B cell (primary cell): Measurements from ENCODE around the gene AAR2. TPM values are rescaled to one million over a fixed set of nuclear protein-coding genes. Genes with fewer than 3 reads are reported as not detected.

Experiments
- ATAC-seq: fragments of 200-7000 bp; cut with Tn5 transposase; one replicate; pipeline ENCODE4 v1.10.0; 2021; ENCODE audit warnings: low read depth, mild to moderate bottlenecking, moderate number of reproducible peaks, moderate library complexity
- CTCF ChIA-PET: fragments of 350-600 bp; sonication (Branson Sonifier 250); formaldehyde crosslinking; loops from one replicate; lab custom pipeline; 2021; ENCODE audit warnings: antibody characterized with exemption, inconsistent platforms; lab: Charles Lee
- POLR2A ChIA-PET: fragments of 350-600 bp; sonication (Branson Sonifier 250); formaldehyde crosslinking; loops from one replicate; lab custom pipeline; 2021; ENCODE audit warnings: antibody characterized with exemption; lab: Charles Lee
- DNase-seq: peaks from one replicate; pipeline ENCODE4 v3.0.0; 2013
- H2AFZ ChIP-seq: 2 replicates; pipeline ENCODE4 v1.6.1; 2012; ENCODE audit warnings: mild to moderate bottlenecking, low read depth, low read length; ENCODE audit not compliant: insufficient read depth, poor library complexity, severe bottlenecking
- H3K27ac ChIP-seq, 2 donors: 1 replicate in 1 of 2; 2 replicates in 1 of 2; pipeline ENCODE4 v1.5.1; 2012 to 2013; ENCODE audit warnings: low read length in 2 of 2, mild to moderate bottlenecking in 2 of 2, moderate library complexity in 1 of 2
- H3K27me3 ChIP-seq, 4 experiments: fragments of 200-600 bp in 1 of 4; sonication (generic) in 1 of 4; replicated peaks in 1 of 4; 1 replicate in 2 of 4; 2 replicates in 2 of 4; pipeline versions ENCODE4 v1.6.1 to v1.7.0; 2013 to 2016; ENCODE audit warnings: low read length in 3 of 4, mild to moderate bottlenecking in 2 of 4, mixed read lengths in 1 of 4, moderate library complexity in 1 of 4; ENCODE audit not compliant: insufficient read depth in 4 of 4, control insufficient read depth in 3 of 4; ENCODE audit errors: control extremely low read depth in 1 of 4
- H3K36me3 ChIP-seq, 2 experiments: replicated peaks in 1 of 2; 1 replicate in 1 of 2; 2 replicates in 1 of 2; pipeline versions ENCODE4 v1.6.1 to v1.7.1; 2013; ENCODE audit warnings: low read length in 1 of 2; ENCODE audit not compliant: insufficient read depth in 2 of 2, control insufficient read depth in 1 of 2; ENCODE audit errors: control extremely low read depth in 1 of 2, extremely low read depth in 1 of 2
- H3K4me1 ChIP-seq, 2 donors: fragments of 200-600 bp in 1 of 2; sonication (generic) in 1 of 2; 1 replicate in 1 of 2; 2 replicates in 1 of 2; pipeline versions ENCODE4 v1.5.1 to v1.6.1; 2013 to 2017; ENCODE audit warnings: low read length in 2 of 2; ENCODE audit not compliant: control insufficient read depth in 2 of 2, insufficient read depth in 2 of 2
- H3K4me2 ChIP-seq: replicated peaks from 2 replicates; pipeline ENCODE3; 2012; ENCODE audit warnings: mild to moderate bottlenecking, low read depth, low read length; ENCODE audit not compliant: poor library complexity, severe bottlenecking
- H3K4me3 ChIP-seq, 5 experiments: fragments of 200-600 bp in 1 of 5; sonication (generic) in 1 of 5; 1 replicate in 3 of 5; 2 replicates in 2 of 5; pipeline versions ENCODE4 v1.5.1 to v1.7.0; 2011 to 2016; ENCODE audit warnings: low read length in 4 of 5, mild to moderate bottlenecking in 4 of 5, low read depth in 2 of 5, control low read depth in 1 of 5, moderate library complexity in 1 of 5; ENCODE audit not compliant: insufficient read depth in 1 of 5; ENCODE audit errors: control extremely low read depth in 1 of 5, extremely low read depth in 1 of 5
- H3K79me2 ChIP-seq: fragments of 200-600 bp; sonication (generic); one replicate; pipeline ENCODE4 v1.6.0; 2016; ENCODE audit warnings: low read length; ENCODE audit not compliant: control insufficient read depth, insufficient read depth
- H3K9ac ChIP-seq: fragments of 200-600 bp; sonication (generic); 2 replicates; pipeline ENCODE4 v1.6.1; 2017; ENCODE audit warnings: mild to moderate bottlenecking, low read length, moderate library complexity
- H3K9me3 ChIP-seq, 3 donors: one replicate each; pipeline versions ENCODE4 v1.6.1 to v1.7.1; 2013; ENCODE audit warnings: low read length in 2 of 3; ENCODE audit not compliant: control insufficient read depth in 2 of 3, insufficient read depth in 1 of 3; ENCODE audit errors: control extremely low read depth in 1 of 3
- H4K20me1 ChIP-seq: 2 replicates; pipeline ENCODE4 v1.6.0; 2012; ENCODE audit warnings: mild to moderate bottlenecking, low read length; ENCODE audit not compliant: insufficient read depth, control insufficient read depth, poor library complexity, severe bottlenecking
- H3K27ac Mint-ChIP-seq: one replicate; pipeline ENCODE4 v1.8.0; 2021; ENCODE audit warnings: mixed read lengths
- H3K27me3 Mint-ChIP-seq: one replicate; pipeline ENCODE4 v1.8.0; 2021; ENCODE audit warnings: mixed read lengths
- H3K4me1 Mint-ChIP-seq: one replicate; pipeline ENCODE4 v1.8.0; 2021; ENCODE audit warnings: mixed read lengths
- H3K4me3 Mint-ChIP-seq: one replicate; pipeline ENCODE4 v1.8.0; 2021; ENCODE audit warnings: mixed read lengths
- H3K9me3 Mint-ChIP-seq: one replicate; pipeline ENCODE4 v1.8.0; 2022; ENCODE audit warnings: mixed read lengths; ENCODE audit not compliant: insufficient read depth
- EZH2 ChIP-seq: IDR thresholded peaks from 2 replicates; pipeline ENCODE4 v1.6.1; 2012; ENCODE audit warnings: borderline replicate concordance, low read depth, mild to moderate bottlenecking, moderate library complexity, low read length; ENCODE audit not compliant: insufficient read depth, poor library complexity, severe bottlenecking
- WGBS: methylation state at CpG from one replicate; pipeline ENCODE4 v1.1.5; 2013; ENCODE audit warnings: missing lambda C conversion rate; ENCODE audit not compliant: insufficient coverage; 5-methylcytosine and 5-hydroxymethylcytosine counted together
- intact Hi-C: fragments of 100-400 bp; cut with micrococcal nuclease; formaldehyde crosslinking; loops from one replicate; pipeline ENCODE4 v1.10.0; 2022
- polyA plus RNA-seq: library from polyadenylated mRNA; depleted of rRNA; stranded (reverse); fragments of >200 nt; gene quantifications from 2 replicates; pipeline ENCODE4 v1.2.3, GENCODE V29; 2012
- total RNA-seq, 2 donors: library from RNA; stranded (reverse); fragments of 120-200 nt in 1 of 2; gene quantifications; 1 replicate in 1 of 2; 2 replicates in 1 of 2; pipeline versions ENCODE4 v1.2.3 to v1.2.4, GENCODE V29; 2013 to 2022
- TF ChIP-seq, protein P1 (sequence below): fragments of 200-600 bp; IDR thresholded peaks from one replicate; pipeline ENCODE4 v1.8.0; 2022; ENCODE audit warnings: antibody characterized with exemption, mild to moderate bottlenecking

AAR2 gene
- total and polyA plus RNA-seq, 2 donors (not counting 1 experiment from before 2014, with no cell fraction given) = 10.3 to 21.3 TPM

DNA sequence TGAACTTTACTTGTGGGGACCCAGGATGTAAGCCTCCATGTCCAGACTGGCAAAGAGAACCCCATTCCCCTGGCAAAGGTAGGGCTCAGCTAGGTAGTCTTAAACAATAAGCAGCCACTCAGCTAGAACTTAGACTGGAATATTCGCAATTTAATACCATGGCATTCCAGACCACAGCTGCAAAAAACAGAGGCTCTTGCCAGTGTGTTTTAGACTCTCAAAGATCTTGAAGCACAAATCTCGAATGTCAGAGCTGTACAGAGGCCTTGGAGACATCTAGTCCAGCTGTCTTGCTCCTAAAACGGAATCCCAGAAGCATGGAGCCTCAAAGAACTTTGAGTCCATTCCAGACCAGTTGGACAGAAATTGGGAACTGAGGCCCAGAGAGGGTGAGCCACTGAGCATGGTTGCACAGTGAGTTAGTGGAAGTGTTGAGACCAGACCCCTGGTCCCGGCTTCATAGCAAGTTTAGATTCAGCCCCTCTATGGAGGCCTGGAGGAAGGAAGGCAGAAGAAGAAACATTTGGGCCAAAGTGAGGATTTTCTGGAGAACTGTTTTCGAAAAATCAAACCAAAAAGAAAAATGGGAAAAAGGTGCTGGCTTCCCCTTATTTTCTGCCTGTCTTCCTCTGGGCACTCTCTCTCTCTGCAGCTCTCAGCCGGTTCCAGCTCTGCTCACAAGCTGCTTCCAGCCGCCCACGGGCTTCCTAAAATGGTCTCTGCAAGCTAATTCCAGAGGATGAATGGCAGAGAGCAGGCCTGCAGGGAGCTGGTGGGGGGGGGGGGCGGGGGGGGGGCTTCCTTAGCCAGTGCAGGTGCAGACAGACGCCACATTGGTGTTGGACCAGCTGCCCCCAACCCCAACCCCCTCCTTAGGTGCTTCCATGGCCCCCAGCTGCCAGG lies 32.4 kb downstream of the AAR2 start:
- H3K27ac Mint-ChIP-seq = no peak overlapping the region
- WGBS = 90% methylated on average over 4 of the region's 10 CpGs
- CTCF ChIA-PET = interaction anchor here (1.4 kb wide), 1 partner anchor 65 kb away, joined by 4 read pairs; no protein-coding TSS in a partner anchor

DNA sequence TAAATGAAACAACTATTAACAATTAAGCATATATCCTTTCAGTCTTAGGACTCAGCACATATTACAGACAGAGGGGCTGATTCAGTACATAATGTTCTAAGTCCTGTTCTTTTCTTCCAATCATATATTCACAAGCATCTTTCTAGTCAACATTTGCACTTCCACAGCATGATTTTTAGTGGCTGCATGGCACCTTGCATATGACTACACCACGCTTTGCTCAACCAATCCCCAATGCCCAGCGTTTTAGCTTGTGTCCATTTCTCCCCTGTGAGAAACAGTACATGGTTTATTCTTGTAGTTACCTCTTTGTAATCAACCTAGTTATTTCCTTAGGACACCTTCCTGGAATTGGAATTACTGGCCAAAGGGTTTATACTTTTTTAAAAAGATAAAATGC lies 33.2 kb downstream of the AAR2 start:
- Histone ChIP-seq H4K20me1 (no peaks in the 10 kb centered on the region), H3K9me3 (peaks cover 0 to 3% (median 0%) of the 10 kb centered on the region in 3 donors), H3K27me3 (peaks cover 0 to 8% (median 0%) of the 10 kb centered on the region in 4 experiments), H3K4me1 (no peaks in the 10 kb centered on the region), H3K27ac (no peak overlapping the region), H3K79me2 (no peaks in the 10 kb centered on the region), H3K4me2 (no peak overlapping the region), H2AFZ (no peak overlapping the region), H3K9ac (no peak overlapping the region), H3K36me3 (no peaks in the 10 kb centered on the region), H3K4me3 (no peak overlapping the region)
- WGBS = 100% methylated on average over 1 of the region's 2 CpGs
- no peaks in the 10 kb centered on the region for H3K9me3 Mint-ChIP-seq
- intact Hi-C loops = no loop called here
- H3K4me1 Mint-ChIP-seq = no peaks in the 10 kb centered on the region
- no peak for ATAC-seq
- POLR2A ChIA-PET = no interaction called here
- H3K4me3 Mint-ChIP-seq = no peak overlapping the region
- peaks cover 6% of the 10 kb centered on the region for H3K27me3 Mint-ChIP-seq
- TF ChIP-seq, protein P1, sequence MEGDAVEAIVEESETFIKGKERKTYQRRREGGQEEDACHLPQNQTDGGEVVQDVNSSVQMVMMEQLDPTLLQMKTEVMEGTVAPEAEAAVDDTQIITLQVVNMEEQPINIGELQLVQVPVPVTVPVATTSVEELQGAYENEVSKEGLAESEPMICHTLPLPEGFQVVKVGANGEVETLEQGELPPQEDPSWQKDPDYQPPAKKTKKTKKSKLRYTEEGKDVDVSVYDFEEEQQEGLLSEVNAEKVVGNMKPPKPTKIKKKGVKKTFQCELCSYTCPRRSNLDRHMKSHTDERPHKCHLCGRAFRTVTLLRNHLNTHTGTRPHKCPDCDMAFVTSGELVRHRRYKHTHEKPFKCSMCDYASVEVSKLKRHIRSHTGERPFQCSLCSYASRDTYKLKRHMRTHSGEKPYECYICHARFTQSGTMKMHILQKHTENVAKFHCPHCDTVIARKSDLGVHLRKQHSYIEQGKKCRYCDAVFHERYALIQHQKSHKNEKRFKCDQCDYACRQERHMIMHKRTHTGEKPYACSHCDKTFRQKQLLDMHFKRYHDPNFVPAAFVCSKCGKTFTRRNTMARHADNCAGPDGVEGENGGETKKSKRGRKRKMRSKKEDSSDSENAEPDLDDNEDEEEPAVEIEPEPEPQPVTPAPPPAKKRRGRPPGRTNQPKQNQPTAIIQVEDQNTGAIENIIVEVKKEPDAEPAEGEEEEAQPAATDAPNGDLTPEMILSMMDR = no peak
- TF ChIP-seq EZH2 = no peak
- no peak for DNase-seq
- CTCF ChIA-PET = no interaction called here
- no peak overlapping the region for H3K27ac Mint-ChIP-seq

More for the DNA sequence above, 32.4 kb downstream of the AAR2 start:
- no peak overlapping the region for H3K9ac ChIP-seq
- TF ChIP-seq, protein P1 = no peak
- no peak for TF ChIP-seq EZH2
- H3K27ac ChIP-seq = no peak overlapping the region
- peaks cover 0 to 8% (median 0%) of the 10 kb centered on the region in 4 experiments for H3K27me3 ChIP-seq
- H3K4me3 Mint-ChIP-seq = no peak overlapping the region
- H3K4me1 ChIP-seq = no peaks in the 10 kb centered on the region
- H3K9me3 Mint-ChIP-seq = no peaks in the 10 kb centered on the region
- H3K4me2 ChIP-seq = no peak overlapping the region
- H4K20me1 ChIP-seq = no peaks in the 10 kb centered on the region
- no peak for ATAC-seq
- H3K9me3 ChIP-seq = peaks cover 0 to 3% (median 0%) of the 10 kb centered on the region in 3 donors
- no peaks in the 10 kb centered on the region for H3K36me3 ChIP-seq
- H2AFZ ChIP-seq = no peak overlapping the region
- no peak overlapping the region for H3K4me3 ChIP-seq
- peaks cover 6% of the 10 kb centered on the region for H3K27me3 Mint-ChIP-seq
- no peaks in the 10 kb centered on the region for H3K4me1 Mint-ChIP-seq
- no peaks in the 10 kb centered on the region for H3K79me2 ChIP-seq
- DNase-seq = no peak
- POLR2A ChIA-PET = no interaction called here
- intact Hi-C loops = no loop called here
